Measurements from ENCODE around the gene ANKRD13A. TPM values are rescaled to one million over a fixed set of nuclear protein-coding genes. Genes with fewer than 3 reads are reported as not detected.
A peak's percentile ranks its signal among the peaks of the same experiment; 100 is the strongest.

Gene ANKRD13A
- total RNA-seq, 1 experiment from 2014 or later, result 34.5 TPM

GRCh38 chr12:110073049-110073831, 74.0 kb downstream of the ANKRD13A start:
- peak overlapping the region; percentile 26 for H3K4me3 Mint-ChIP-seq (ENCODE audit: low read depth, unreplicated experiment)
- H3K27me3 Mint-ChIP-seq (ENCODE audit: unreplicated experiment), result peaks cover 56% of the 10 kb centered on the region
- no peak for TF ChIP-seq CTCF (IDR thresholded peaks at IDR 0.05; ENCODE audit: unreplicated experiment)
- intact Hi-C loops (cut with micrococcal nuclease; ENCODE audit: unreplicated experiment), result no loop called here
- H3K27ac Mint-ChIP-seq (ENCODE audit: unreplicated experiment), result no peak overlapping the region
- CTCF ChIA-PET, result interaction anchor here (0.6 to 1.4 kb wide), 4 partner anchors 17 to 49 kb away, joined by 3 to 5 read pairs (median 3); no protein-coding TSS in a partner anchor
- no peaks in the 10 kb centered on the region for H3K9me3 Mint-ChIP-seq (ENCODE audit: low read depth, unreplicated experiment)
- no TSS peak for BruUV-seq (replicated peaks)
- H3K4me1 Mint-ChIP-seq (ENCODE audit: low read depth, unreplicated experiment), result no peaks in the 10 kb centered on the region
- no peaks in the 10 kb centered on the region for H3K36me3 Mint-ChIP-seq (ENCODE audit: insufficient read depth, unreplicated experiment)
- no peak for DNase-seq

GRCh38 chr12:110074089-110074488, 74.9 kb downstream of the ANKRD13A start:
- Mint-ChIP-seq H3K9me3 (ENCODE audit: low read depth, unreplicated experiment) (no peaks in the 10 kb centered on the region), H3K36me3 (ENCODE audit: insufficient read depth, unreplicated experiment) (no peaks in the 10 kb centered on the region), H3K27ac (ENCODE audit: unreplicated experiment) (no peak overlapping the region), H3K4me1 (ENCODE audit: low read depth, unreplicated experiment) (no peaks in the 10 kb centered on the region), H3K27me3 (ENCODE audit: unreplicated experiment) (peaks cover 47% of the 10 kb centered on the region), H3K4me3 (ENCODE audit: low read depth, unreplicated experiment) (no peak overlapping the region)
- intact Hi-C loops (cut with micrococcal nuclease; ENCODE audit: unreplicated experiment), result no loop called here
- TF ChIP-seq CTCF (IDR thresholded peaks at IDR 0.05; ENCODE audit: unreplicated experiment), result no peak
- no TSS peak for BruUV-seq (replicated peaks)
- DNase-seq, result no peak
- CTCF ChIA-PET, result interaction anchor here (0.7 to 1.5 kb wide), 4 partner anchors 14 to 25 kb away, joined by 3 read pairs; no protein-coding TSS in a partner anchor

DNA sequence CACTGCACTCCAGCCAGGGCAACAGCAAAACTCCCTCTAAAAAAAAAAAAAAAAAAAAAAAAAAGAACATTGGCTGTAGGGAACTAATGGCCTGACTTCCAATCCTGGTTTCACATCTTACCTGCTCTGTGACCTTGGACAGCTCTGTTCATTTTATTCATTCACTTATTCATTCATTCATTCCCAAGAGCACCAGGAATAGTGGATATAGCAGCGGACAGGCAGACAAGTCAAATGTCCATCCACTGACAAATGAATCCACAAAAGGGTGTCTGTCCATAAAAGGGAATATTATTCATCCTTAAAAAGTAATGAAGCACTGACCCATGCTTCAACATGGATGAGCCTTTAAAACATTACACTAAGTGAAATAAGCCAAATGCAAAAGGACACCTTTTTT, 76.7 kb downstream of the ANKRD13A start:
- Mint-ChIP-seq H3K36me3 (ENCODE audit: insufficient read depth, unreplicated experiment) (no peaks in the 10 kb centered on the region), H3K9me3 (ENCODE audit: low read depth, unreplicated experiment) (peaks cover 2% of the 10 kb centered on the region), H3K27ac (ENCODE audit: unreplicated experiment) (no peak overlapping the region), H3K27me3 (ENCODE audit: unreplicated experiment) (peaks cover 60% of the 10 kb centered on the region), H3K4me1 (ENCODE audit: low read depth, unreplicated experiment) (peaks cover 8% of the 10 kb centered on the region), H3K4me3 (ENCODE audit: low read depth, unreplicated experiment) (no peak overlapping the region)
- intact Hi-C loops (cut with micrococcal nuclease; ENCODE audit: unreplicated experiment), result no loop called here
- no TSS peak for BruUV-seq (replicated peaks)
- no peak for DNase-seq
- TF ChIP-seq CTCF (IDR thresholded peaks at IDR 0.05; ENCODE audit: unreplicated experiment), result no peak
- CTCF ChIA-PET, result no interaction called here

GRCh38 chr12:110077800-110078199, 78.6 kb downstream of the ANKRD13A start:
- no peak for TF ChIP-seq CTCF (IDR thresholded peaks at IDR 0.05; ENCODE audit: unreplicated experiment)
- H3K4me3 Mint-ChIP-seq (ENCODE audit: low read depth, unreplicated experiment), result no peak overlapping the region
- DNase-seq, result no peak
- peaks cover 8% of the 10 kb centered on the region for H3K4me1 Mint-ChIP-seq (ENCODE audit: low read depth, unreplicated experiment)
- peaks cover 60% of the 10 kb centered on the region for H3K27me3 Mint-ChIP-seq (ENCODE audit: unreplicated experiment)
- intact Hi-C loops (cut with micrococcal nuclease; ENCODE audit: unreplicated experiment), result no loop called here
- no peak overlapping the region for H3K27ac Mint-ChIP-seq (ENCODE audit: unreplicated experiment)
- no TSS peak for BruUV-seq (replicated peaks)
- CTCF ChIA-PET, result no interaction called here
- H3K36me3 Mint-ChIP-seq (ENCODE audit: insufficient read depth, unreplicated experiment), result no peaks in the 10 kb centered on the region
- H3K9me3 Mint-ChIP-seq (ENCODE audit: low read depth, unreplicated experiment), result peaks cover 2% of the 10 kb centered on the region
